ENCODE data around the gene RIOK2.

- no peak for TF ChIP-seq CTCF (conservative IDR thresholded peaks at IDR 0.05; ENCODE audit: low read depth, low read length)
- TF ChIP-seq EZH2 (IDR thresholded peaks at IDR 0.05; ENCODE audit: borderline replicate concordance, low read depth, low read length, poor library complexity, severe bottlenecking), result no peak
These were observed 34.8 kb downstream of the RIOK2 start for GRCh38 chr5:97148288-97148687.
